ENCODE measurements around the gene SCNM1.

The SCNM1 gene

DNA sequence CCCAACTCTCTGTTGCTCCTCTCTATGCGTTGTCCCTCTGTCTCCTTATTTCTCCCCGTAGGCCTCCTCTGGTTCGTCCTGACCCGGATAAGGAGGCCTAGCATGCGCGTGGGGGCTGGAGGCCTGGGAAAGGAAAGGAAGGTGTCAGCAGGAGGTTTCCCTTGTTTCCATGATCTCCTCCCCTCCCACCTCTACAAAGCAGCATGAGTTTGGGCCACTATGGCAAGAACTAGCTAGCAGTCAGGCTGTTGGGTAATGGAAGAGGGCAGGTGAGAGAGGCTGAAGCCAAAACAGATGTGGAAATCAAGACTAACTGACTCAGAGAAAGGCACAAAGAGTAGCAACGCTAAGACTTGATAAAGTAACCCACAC is 18.8 kb upstream of the SCNM1 start:
- in situ Hi-C loops (cut with HindIII; ENCODE audit: low sequenced_read_pairs): no loop called here
- DNase-seq (ENCODE audit: low read depth): no peak
- TF ChIP-seq, protein P1, sequence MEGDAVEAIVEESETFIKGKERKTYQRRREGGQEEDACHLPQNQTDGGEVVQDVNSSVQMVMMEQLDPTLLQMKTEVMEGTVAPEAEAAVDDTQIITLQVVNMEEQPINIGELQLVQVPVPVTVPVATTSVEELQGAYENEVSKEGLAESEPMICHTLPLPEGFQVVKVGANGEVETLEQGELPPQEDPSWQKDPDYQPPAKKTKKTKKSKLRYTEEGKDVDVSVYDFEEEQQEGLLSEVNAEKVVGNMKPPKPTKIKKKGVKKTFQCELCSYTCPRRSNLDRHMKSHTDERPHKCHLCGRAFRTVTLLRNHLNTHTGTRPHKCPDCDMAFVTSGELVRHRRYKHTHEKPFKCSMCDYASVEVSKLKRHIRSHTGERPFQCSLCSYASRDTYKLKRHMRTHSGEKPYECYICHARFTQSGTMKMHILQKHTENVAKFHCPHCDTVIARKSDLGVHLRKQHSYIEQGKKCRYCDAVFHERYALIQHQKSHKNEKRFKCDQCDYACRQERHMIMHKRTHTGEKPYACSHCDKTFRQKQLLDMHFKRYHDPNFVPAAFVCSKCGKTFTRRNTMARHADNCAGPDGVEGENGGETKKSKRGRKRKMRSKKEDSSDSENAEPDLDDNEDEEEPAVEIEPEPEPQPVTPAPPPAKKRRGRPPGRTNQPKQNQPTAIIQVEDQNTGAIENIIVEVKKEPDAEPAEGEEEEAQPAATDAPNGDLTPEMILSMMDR (IDR thresholded peaks at IDR 0.05; ENCODE audit: low read depth, low read length, missing control alignments): no peak
- H3K4me3 ChIP-seq (ENCODE audit: low read depth, low read length): peak overlapping the region; percentile 70

DNA sequence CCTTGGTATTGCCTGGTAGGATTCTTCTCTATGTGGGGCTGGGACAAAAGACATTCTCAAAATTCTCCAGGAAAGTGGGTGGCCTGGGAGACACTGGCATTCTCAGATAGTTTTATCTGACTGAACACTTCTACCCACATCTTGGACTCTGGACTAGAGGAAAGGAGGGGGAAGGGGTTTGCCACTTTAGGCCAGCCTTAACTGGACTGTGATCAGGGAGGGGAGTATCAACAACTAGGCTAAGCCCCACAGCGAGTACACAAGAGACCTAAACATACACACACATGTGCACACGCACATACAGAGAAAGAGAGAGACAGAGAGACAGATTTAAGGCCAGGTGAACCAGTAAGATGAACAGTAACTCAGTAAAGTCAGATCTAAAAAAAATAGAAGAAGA is 18.3 kb upstream of the SCNM1 start:
- in situ Hi-C loops (cut with HindIII; ENCODE audit: low sequenced_read_pairs): no loop called here
- H3K4me3 ChIP-seq (ENCODE audit: low read depth, low read length): no peak overlapping the region
- TF ChIP-seq, protein P1 (IDR thresholded peaks at IDR 0.05; ENCODE audit: low read depth, low read length, missing control alignments): no peak
- DNase-seq (ENCODE audit: low read depth): no peak

DNA sequence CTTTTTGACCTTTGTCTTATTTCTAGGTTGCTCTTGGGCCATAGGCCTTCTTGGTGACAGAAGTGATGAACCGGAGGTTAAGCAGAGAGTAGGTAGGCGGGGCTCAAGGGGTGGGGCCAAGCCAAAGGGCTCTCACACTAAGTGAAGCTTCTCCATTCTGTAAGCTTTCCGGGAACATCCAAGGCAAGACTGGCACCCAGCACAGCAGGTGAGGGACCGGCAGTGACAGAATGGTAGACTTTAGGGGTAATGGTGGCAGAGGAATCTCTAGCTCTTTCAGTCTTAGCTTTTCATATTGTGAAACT is 9.5 kb upstream of the SCNM1 start, which contains the start of gene TNFAIP8L2:
Gene TNFAIP8L2, plus strand, starts transcription at position 135 of the 305 bp plus-strand sequence. CDS start 2,049 bp downstream, outside the sequence.
- TF ChIP-seq, protein P1 (IDR thresholded peaks at IDR 0.05; ENCODE audit: low read depth, low read length, missing control alignments): no peak
- DNase-seq (ENCODE audit: low read depth): no peak
- in situ Hi-C loops (cut with HindIII; ENCODE audit: low sequenced_read_pairs): no loop called here
- H3K4me3 ChIP-seq (ENCODE audit: low read depth, low read length): no peak within 1 kb of the TSS

DNA sequence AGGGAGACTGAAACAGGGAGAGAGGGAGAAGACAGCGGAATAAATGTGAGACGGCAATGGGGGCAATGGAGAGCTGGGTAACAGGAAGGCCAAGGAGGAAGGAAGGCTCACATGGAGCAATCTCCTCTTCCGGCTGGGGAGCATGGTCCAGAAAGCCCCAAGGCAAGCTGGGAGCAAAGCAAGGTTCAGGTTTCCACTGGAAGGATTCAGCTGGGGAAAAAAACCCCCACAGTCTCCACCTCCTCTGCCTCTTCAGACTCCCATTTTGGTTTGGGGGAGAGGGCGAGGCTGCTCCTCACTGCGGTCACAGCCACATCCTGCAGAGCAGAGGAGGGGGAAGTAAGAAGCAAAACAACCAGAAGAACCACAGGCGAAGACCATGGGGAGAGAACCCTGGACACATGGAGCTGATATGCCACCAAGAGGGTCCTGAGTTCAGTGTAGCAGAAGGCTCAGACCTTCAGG is 8.8 kb upstream of the SCNM1 start:
- no peak for DNase-seq (ENCODE audit: low read depth)
- in situ Hi-C loops (cut with HindIII; ENCODE audit: low sequenced_read_pairs): no loop called here
- no peak overlapping the region for H3K4me3 ChIP-seq (ENCODE audit: low read depth, low read length)
- TF ChIP-seq, protein P1 (IDR thresholded peaks at IDR 0.05; ENCODE audit: low read depth, low read length, missing control alignments): no peak

DNA sequence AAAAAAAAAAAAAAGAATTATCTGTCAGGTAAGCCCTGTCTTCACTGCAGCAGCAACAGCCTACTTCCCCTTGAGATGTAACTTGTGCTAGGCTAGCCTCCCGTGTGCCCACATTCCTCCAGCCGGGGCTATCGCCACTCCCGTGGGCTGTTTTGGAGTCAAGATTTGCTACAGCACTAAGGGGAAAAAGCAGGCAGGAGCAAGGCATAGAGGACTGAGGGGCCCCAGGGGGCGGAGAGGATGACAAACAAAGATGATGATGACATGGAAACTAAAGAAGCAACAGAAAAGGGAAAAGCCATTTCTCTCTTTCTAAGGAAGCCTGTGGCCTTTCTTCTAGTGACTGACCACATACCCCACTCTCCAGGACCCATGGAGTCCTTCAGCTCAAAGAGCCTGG is 7.6 kb upstream of the SCNM1 start:
- DNase-seq (ENCODE audit: low read depth): no peak
- in situ Hi-C loops (cut with HindIII; ENCODE audit: low sequenced_read_pairs): no loop called here
- no peak overlapping the region for H3K4me3 ChIP-seq (ENCODE audit: low read depth, low read length)
- TF ChIP-seq, protein P1 (IDR thresholded peaks at IDR 0.05; ENCODE audit: low read depth, low read length, missing control alignments): no peak

DNA sequence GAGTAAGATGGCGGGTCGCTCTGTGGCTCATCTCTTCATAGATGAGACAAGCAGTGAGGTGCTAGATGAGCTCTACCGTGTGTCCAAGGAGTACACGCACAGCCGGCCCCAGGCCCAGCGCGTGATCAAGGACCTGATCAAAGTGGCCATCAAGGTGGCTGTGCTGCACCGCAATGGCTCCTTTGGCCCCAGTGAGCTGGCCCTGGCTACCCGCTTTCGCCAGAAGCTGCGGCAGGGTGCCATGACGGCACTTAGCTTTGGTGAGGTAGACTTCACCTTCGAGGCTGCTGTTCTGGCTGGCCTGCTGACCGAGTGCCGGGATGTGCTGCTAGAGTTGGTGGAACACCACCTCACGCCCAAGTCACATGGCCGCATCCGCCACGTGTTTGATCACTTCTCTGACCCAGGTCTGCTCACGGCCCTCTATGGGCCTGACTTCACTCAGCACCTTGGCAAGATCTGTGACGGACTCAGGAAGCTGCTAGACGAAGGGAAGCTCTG is 7.1 kb upstream of the SCNM1 start:
- in situ Hi-C loops (cut with HindIII; ENCODE audit: low sequenced_read_pairs): no loop called here
- no peak for DNase-seq (ENCODE audit: low read depth)
- H3K4me3 ChIP-seq (ENCODE audit: low read depth, low read length): no peak overlapping the region
- TF ChIP-seq, protein P1 (IDR thresholded peaks at IDR 0.05; ENCODE audit: low read depth, low read length, missing control alignments): no peak

DNA sequence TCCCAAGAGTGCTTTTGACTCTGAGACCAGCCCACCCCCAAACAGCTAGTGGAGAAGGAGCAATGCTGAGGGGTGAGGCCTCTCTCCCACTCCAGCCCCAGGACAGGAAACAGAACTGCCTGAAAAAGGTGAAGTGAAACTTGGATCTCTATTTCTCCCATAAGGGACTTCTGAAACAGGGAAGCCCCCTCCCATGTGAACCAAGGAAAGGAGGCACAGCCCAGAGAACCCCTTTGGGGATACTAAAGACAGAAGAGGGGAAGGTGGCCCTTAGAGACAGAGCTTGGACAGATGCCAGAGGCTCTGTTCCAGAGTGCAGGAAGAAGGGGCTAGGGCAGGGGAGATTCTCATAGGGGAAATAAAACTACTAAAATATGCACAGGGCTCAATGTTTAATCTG is 6.6 kb upstream of the SCNM1 start:
- TF ChIP-seq, protein P1 (IDR thresholded peaks at IDR 0.05; ENCODE audit: low read depth, low read length, missing control alignments): no peak
- in situ Hi-C loops (cut with HindIII; ENCODE audit: low sequenced_read_pairs): no loop called here
- DNase-seq (ENCODE audit: low read depth): no peak
- H3K4me3 ChIP-seq (ENCODE audit: low read depth, low read length): no peak overlapping the region
